HepG2 (cell line): Measurements from ENCODE around the gene COL8A2. TPM values are rescaled to one million over a fixed set of nuclear protein-coding genes. Genes with fewer than 3 reads are reported as not detected.
A peak's percentile ranks its signal among the peaks of the same experiment; 100 is the strongest.

Experiments used
- CTCF ChIP-seq: sonication (generic); formaldehyde crosslinking; IDR thresholded peaks from 2 replicates; pipeline ENCODE4 v1.5.0; 2020; ENCODE audit warnings: mild to moderate bottlenecking, missing genetic modification reagents, moderate library complexity
- EED ChIP-seq: sonication (generic); formaldehyde crosslinking; IDR thresholded peaks from 2 replicates; pipeline ENCODE4 v1.5.0; 2020; ENCODE audit warnings: mild to moderate bottlenecking, missing genetic modification reagents
- ELF1 ChIP-seq: sonication (generic); formaldehyde crosslinking; IDR thresholded peaks from 2 replicates; pipeline ENCODE4 v1.4.0; 2020; ENCODE audit warnings: missing genetic modification reagents
- HNRNPLL ChIP-seq: fragments of 200-400 bp; formaldehyde crosslinking; IDR thresholded peaks from 2 replicates; pipeline ENCODE4 v1.6.1; 2017; ENCODE audit warnings: mild to moderate bottlenecking, low read depth, low read length; ENCODE audit not compliant: poor library complexity, severe bottlenecking
- HOMEZ ChIP-seq: IDR thresholded peaks from 2 replicates; pipeline ENCODE4 v1.6.1; 2016; ENCODE audit warnings: low read depth
- PRMT3 ChIP-seq: sonication (generic); formaldehyde crosslinking; IDR thresholded peaks from 2 replicates; pipeline ENCODE4 v1.8.1; 2022; ENCODE audit warnings: low read depth, mild to moderate bottlenecking, moderate library complexity, missing genetic modification reagents, borderline replicate concordance
- RARA ChIP-seq: IDR thresholded peaks from 2 replicates; pipeline ENCODE4 v1.6.1; 2016; ENCODE audit warnings: missing genetic modification reagents, missing compliant biosample characterization
- RBFOX2 ChIP-seq: fragments of 200-400 bp; formaldehyde crosslinking; IDR thresholded peaks from 2 replicates; pipeline ENCODE4 v1.6.1; 2017; ENCODE audit warnings: low read depth, mild to moderate bottlenecking, low read length
- SMC3 ChIP-seq: IDR thresholded peaks from 2 replicates; pipeline ENCODE4 v1.6.1; 2011; ENCODE audit warnings: low read length, improper control_type of control experiment
- SOX13 ChIP-seq, 3 experiments: fragments of 450-650 bp in 1 of 3; sonication (generic) in 1 of 3; formaldehyde crosslinking in 1 of 3; IDR thresholded peaks in 2 of 3; conservative IDR thresholded peaks in 1 of 3; 2 replicates each; pipeline versions ENCODE4 v1.5.0 to v1.6.1; 2016 to 2020; ENCODE audit warnings: antibody characterized with exemption in 1 of 3, mild to moderate bottlenecking in 1 of 3, missing compliant biosample characterization in 1 of 3, missing genetic modification reagents in 1 of 3, moderate library complexity in 1 of 3
- TCF12 ChIP-seq, 2 experiments: fragments of 450-650 bp in 1 of 2; sonication (generic) in 1 of 2; formaldehyde crosslinking in 1 of 2; IDR thresholded peaks; 2 replicates each; pipeline versions ENCODE4 v1.6.1 to v1.8.0; 2017 to 2022; ENCODE audit warnings: antibody characterized with exemption in 1 of 2, mild to moderate bottlenecking in 1 of 2, missing genetic modification reagents in 1 of 2, moderate library complexity in 1 of 2
- TP53 ChIP-seq: sonication (generic); formaldehyde crosslinking; conservative IDR thresholded peaks from 2 replicates; pipeline ENCODE4 v1.4.0; 2020; ENCODE audit warnings: missing genetic modification reagents
- ZNF34 ChIP-seq: sonication (generic); formaldehyde crosslinking; IDR thresholded peaks from 2 replicates; pipeline ENCODE4 v1.4.0; 2020; ENCODE audit warnings: mild to moderate bottlenecking, missing genetic modification reagents, borderline replicate concordance
- ZSCAN30 ChIP-seq: sonication (generic); formaldehyde crosslinking; IDR thresholded peaks from 2 replicates; pipeline ENCODE4 v1.5.0; 2020; ENCODE audit warnings: mild to moderate bottlenecking, missing genetic modification reagents
- polyA plus RNA-seq, 8 experiments: library from polyadenylated mRNA; depleted of rRNA in 3 of 8; stranded (reverse) in 7 of 8; unstranded in 1 of 8; fragments of >200 nt; fragmentation: Illumina TruSeq in 4 of 8; extraction: Trizol in 4 of 8; gene quantifications; 2 replicates each; pipeline versions ENCODE4 v1.2.1 to v1.2.3, GENCODE V29; 2011 to 2016; ENCODE audit warnings: low read depth in 4 of 8, missing spikeins in 1 of 8, mixed read lengths in 1 of 8; ENCODE audit not compliant: insufficient read depth in 1 of 8
- total RNA-seq, 5 experiments: library from RNA; depleted of rRNA; stranded (reverse); fragments of >200 nt; fragmentation: Illumina TruSeq; extraction: Trizol; gene quantifications; 2 replicates each; pipeline ENCODE4 v1.2.3, GENCODE V29; 2016; ENCODE audit warnings: low read depth in 1 of 5

COL8A2 gene
- total and polyA plus RNA-seq, 2 of the 13 experiments (the other 11 are each of a cell fraction or from before 2014, with no cell fraction given), result 0.13 to 0.24 TPM

GRCh38 chr1:36134505-36135329, 9.7 kb upstream of the COL8A2 start (continued):
- no peak for TF ChIP-seq RBFOX2
- peak; percentile 93 for TF ChIP-seq SMC3
- no peak for TF ChIP-seq SOX13 (IDR thresholded peaks at IDR 0.05)
- no peak for TF ChIP-seq SOX13 (CRISPR knock-in tag; conservative IDR thresholded peaks at IDR 0.05 in 1 of 2, IDR thresholded peaks at IDR 0.05 in 1 of 2)
- TF ChIP-seq TP53 (CRISPR knock-in tag), result no peak
- TF ChIP-seq RARA (CRISPR knock-in tag), result no peak
- TF ChIP-seq ZNF34 (CRISPR knock-in tag), result no peak
- TF ChIP-seq EED (CRISPR knock-in tag), result 0 out of 2 replicates have a peak, but pooled peaks have one; percentile 32
- TF ChIP-seq HOMEZ, result no peak
- no peak for TF ChIP-seq ELF1 (CRISPR knock-in tag)
- TF ChIP-seq ZSCAN30, result no peak
- peak; percentile 89 for TF ChIP-seq CTCF (CRISPR knock-in tag)
- no peak for TF ChIP-seq TCF12 (IDR thresholded peaks at IDR 0.05)
- TF ChIP-seq TCF12 (CRISPR knock-in tag; IDR thresholded peaks at IDR 0.05), result no peak
- TF ChIP-seq PRMT3 (CRISPR knock-in tag), result no peak
- TF ChIP-seq HNRNPLL, result no peak
